Measurements from ENCODE around the gene LMTK3. TPM values are rescaled to one million over a fixed set of nuclear protein-coding genes. Genes with fewer than 3 reads are reported as not detected.

LMTK3 gene
- total and polyA plus RNA-seq, 9 of the 15 experiments (the other 6 are each of a cell fraction or from before 2014, with no cell fraction given): 0.35 to 12.3 (median 2.0) TPM; not detected in 2

DNA sequence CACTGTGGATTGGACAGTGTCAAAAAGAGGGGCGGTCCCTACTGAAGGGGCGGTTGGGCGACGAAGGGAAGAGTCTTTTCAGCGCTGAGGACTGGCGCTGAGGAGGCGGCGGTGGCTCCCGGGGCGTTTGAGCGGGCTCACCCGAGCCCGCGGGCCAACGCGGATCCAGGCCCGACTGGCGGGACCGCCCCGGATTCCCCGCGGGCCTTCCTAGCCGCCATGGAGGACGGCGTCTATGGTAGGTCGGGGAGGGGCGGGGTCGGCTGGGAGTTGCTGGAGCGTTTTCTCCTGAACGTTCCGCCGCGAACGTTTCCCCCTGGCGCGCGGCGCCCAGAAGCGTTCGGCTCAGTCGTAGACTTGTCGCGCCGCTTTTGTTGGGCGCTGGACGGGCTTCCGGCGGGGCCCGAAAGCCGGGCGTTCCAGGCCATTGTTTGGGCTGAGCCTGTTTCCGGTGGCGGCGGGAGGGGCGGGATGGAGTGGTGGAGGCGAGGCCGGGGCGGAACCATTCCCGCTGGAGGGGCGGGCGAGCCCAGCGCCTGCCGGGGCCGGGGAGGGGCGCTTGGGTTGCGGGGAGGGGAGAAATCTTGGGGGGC, 42.2 kb downstream of the LMTK3 start, which contains the start of gene CYTH2 (continued):
- TF ChIP-seq, protein P1, sequence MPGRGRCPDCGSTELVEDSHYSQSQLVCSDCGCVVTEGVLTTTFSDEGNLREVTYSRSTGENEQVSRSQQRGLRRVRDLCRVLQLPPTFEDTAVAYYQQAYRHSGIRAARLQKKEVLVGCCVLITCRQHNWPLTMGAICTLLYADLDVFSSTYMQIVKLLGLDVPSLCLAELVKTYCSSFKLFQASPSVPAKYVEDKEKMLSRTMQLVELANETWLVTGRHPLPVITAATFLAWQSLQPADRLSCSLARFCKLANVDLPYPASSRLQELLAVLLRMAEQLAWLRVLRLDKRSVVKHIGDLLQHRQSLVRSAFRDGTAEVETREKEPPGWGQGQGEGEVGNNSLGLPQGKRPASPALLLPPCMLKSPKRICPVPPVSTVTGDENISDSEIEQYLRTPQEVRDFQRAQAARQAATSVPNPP (IDR thresholded peaks at IDR 0.05; ENCODE audit: borderline replicate concordance, insufficient read depth, insufficient read length): no peak
- peak; percentile 66; the same call in 1 of the 2 replicates for TF ChIP-seq FOXP1 (CRISPR knock-in tag; IDR thresholded peaks at IDR 0.05)
- TF ChIP-seq, protein P2, sequence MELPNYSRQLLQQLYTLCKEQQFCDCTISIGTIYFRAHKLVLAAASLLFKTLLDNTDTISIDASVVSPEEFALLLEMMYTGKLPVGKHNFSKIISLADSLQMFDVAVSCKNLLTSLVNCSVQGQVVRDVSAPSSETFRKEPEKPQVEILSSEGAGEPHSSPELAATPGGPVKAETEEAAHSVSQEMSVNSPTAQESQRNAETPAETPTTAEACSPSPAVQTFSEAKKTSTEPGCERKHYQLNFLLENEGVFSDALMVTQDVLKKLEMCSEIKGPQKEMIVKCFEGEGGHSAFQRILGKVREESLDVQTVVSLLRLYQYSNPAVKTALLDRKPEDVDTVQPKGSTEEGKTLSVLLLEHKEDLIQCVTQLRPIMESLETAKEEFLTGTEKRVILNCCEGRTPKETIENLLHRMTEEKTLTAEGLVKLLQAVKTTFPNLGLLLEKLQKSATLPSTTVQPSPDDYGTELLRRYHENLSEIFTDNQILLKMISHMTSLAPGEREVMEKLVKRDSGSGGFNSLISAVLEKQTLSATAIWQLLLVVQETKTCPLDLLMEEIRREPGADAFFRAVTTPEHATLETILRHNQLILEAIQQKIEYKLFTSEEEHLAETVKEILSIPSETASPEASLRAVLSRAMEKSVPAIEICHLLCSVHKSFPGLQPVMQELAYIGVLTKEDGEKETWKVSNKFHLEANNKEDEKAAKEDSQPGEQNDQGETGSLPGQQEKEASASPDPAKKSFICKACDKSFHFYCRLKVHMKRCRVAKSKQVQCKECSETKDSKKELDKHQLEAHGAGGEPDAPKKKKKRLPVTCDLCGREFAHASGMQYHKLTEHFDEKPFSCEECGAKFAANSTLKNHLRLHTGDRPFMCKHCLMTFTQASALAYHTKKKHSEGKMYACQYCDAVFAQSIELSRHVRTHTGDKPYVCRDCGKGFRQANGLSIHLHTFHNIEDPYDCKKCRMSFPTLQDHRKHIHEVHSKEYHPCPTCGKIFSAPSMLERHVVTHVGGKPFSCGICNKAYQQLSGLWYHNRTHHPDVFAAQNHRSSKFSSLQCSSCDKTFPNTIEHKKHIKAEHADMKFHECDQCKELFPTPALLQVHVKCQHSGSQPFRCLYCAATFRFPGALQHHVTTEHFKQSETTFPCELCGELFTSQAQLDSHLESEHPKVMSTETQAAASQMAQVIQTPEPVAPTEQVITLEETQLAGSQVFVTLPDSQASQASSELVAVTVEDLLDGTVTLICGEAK (IDR thresholded peaks at IDR 0.05): peak; percentile 91
- TF ChIP-seq, protein P2 (CRISPR knock-in tag; IDR thresholded peaks at IDR 0.05): no peak
- TF ChIP-seq SP1 (CRISPR knock-in tag; IDR thresholded peaks at IDR 0.05): peak; percentile 65
- peak; percentile 74 for TF ChIP-seq PCBP1 (IDR thresholded peaks at IDR 0.05; ENCODE audit: low read depth, low read length, poor library complexity, severe bottlenecking)
- TF ChIP-seq, protein P3, sequence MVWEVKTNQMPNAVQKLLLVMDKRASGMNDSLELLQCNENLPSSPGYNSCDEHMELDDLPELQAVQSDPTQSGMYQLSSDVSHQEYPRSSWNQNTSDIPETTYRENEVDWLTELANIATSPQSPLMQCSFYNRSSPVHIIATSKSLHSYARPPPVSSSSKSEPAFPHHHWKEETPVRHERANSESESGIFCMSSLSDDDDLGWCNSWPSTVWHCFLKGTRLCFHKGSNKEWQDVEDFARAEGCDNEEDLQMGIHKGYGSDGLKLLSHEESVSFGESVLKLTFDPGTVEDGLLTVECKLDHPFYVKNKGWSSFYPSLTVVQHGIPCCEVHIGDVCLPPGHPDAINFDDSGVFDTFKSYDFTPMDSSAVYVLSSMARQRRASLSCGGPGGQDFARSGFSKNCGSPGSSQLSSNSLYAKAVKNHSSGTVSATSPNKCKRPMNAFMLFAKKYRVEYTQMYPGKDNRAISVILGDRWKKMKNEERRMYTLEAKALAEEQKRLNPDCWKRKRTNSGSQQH (CRISPR knock-in tag; IDR thresholded peaks at IDR 0.05): peak; percentile 91
- TF ChIP-seq POLR2H (tag; IDR thresholded peaks at IDR 0.05; ENCODE audit: low read depth): peak; percentile 95
- peak; percentile 92 for TF ChIP-seq TAF7 (tag; IDR thresholded peaks at IDR 0.05)
- peak; percentile 78 to 93 for TF ChIP-seq MAZ (CRISPR knock-in tag; conservative IDR thresholded peaks at IDR 0.05 in 1 of 2, IDR thresholded peaks at IDR 0.05 in 1 of 2)
- TF ChIP-seq, protein P4, sequence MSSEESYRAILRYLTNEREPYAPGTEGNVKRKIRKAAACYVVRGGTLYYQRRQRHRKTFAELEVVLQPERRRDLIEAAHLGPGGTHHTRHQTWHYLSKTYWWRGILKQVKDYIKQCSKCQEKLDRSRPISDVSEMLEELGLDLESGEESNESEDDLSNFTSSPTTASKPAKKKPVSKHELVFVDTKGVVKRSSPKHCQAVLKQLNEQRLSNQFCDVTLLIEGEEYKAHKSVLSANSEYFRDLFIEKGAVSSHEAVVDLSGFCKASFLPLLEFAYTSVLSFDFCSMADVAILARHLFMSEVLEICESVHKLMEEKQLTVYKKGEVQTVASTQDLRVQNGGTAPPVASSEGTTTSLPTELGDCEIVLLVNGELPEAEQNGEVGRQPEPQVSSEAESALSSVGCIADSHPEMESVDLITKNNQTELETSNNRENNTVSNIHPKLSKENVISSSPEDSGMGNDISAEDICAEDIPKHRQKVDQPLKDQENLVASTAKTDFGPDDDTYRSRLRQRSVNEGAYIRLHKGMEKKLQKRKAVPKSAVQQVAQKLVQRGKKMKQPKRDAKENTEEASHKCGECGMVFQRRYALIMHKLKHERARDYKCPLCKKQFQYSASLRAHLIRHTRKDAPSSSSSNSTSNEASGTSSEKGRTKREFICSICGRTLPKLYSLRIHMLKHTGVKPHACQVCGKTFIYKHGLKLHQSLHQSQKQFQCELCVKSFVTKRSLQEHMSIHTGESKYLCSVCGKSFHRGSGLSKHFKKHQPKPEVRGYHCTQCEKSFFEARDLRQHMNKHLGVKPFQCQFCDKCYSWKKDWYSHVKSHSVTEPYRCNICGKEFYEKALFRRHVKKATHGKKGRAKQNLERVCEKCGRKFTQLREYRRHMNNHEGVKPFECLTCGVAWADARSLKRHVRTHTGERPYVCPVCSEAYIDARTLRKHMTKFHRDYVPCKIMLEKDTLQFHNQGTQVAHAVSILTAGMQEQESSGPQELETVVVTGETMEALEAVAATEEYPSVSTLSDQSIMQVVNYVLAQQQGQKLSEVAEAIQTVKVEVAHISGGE (CRISPR knock-in tag; IDR thresholded peaks at IDR 0.05): peak; percentile 79 to 97 (median 83); a peak in 5 of 6 replicates
